SIG-M5 treated with dmso at 0.1 percent for 504 hours (cell line): ENCODE data around the gene CAMSAP1.

Experiments
- DNase-seq: peaks from one replicate; lab custom pipeline; 2025; ENCODE audit not compliant: unreplicated experiment; lab: John Stamatoyannopoulos, UW

CAMSAP1 gene

GRCh38 chr9:135794361-135794885, 112.9 kb downstream of the CAMSAP1 start:
- no peak for DNase-seq

GRCh38 chr9:135794057-135794335, 113.3 kb downstream of the CAMSAP1 start:
- DNase-seq: no peak

- no peak for DNase-seq
These were observed 113.9 kb downstream of the CAMSAP1 start for GRCh38 chr9:135793221-135794056.

- DNase-seq: no peak
These were observed 114.8 kb downstream of the CAMSAP1 start for GRCh38 chr9:135792268-135793128.

GRCh38 chr9:135791431-135792267, 115.7 kb downstream of the CAMSAP1 start:
- DNase-seq: no peak

- no peak for DNase-seq
These were observed 116.5 kb downstream of the CAMSAP1 start for GRCh38 chr9:135790850-135791249.

- no peak for DNase-seq
These were observed 117.0 kb downstream of the CAMSAP1 start for GRCh38 chr9:135790356-135790755.

- no peak for DNase-seq
These were observed 117.5 kb downstream of the CAMSAP1 start for GRCh38 chr9:135789838-135790291.

GRCh38 chr9:135788576-135789300, 118.6 kb downstream of the CAMSAP1 start:
- DNase-seq: no peak

GRCh38 chr9:135787776-135788575, 119.4 kb downstream of the CAMSAP1 start:
- DNase-seq: no peak

- no peak for DNase-seq
These were observed 120.0 kb downstream of the CAMSAP1 start for GRCh38 chr9:135787317-135787716.

GRCh38 chr9:135786146-135786690, 121.1 kb downstream of the CAMSAP1 start:
- no peak for DNase-seq

- DNase-seq: no peak
These were observed 122.3 kb downstream of the CAMSAP1 start for GRCh38 chr9:135785013-135785575.

GRCh38 chr9:135783540-135784245, 123.7 kb downstream of the CAMSAP1 start:
- DNase-seq: no peak

- DNase-seq: no peak
These were observed 124.4 kb downstream of the CAMSAP1 start for GRCh38 chr9:135782946-135783345.

GRCh38 chr9:135780626-135781025, 126.7 kb downstream of the CAMSAP1 start:
- no peak for DNase-seq

- no peak for DNase-seq
These were observed 127.3 kb downstream of the CAMSAP1 start for GRCh38 chr9:135780086-135780485.

GRCh38 chr9:135779571-135779970, 127.8 kb downstream of the CAMSAP1 start:
- DNase-seq: no peak
